Neural crest cell (in vitro differentiated cells): ENCODE measurements around the gene SP140. TPM values are rescaled to one million over a fixed set of nuclear protein-coding genes. Genes with fewer than 3 reads are reported as not detected.
"Not testable (repeated sequence)": the region's sequence is repeated elsewhere in the genome, so short reads cannot be mapped to it uniquely, and the experiment has no call there.

Experiments used
- DNase-seq: peaks from one replicate; pipeline ENCODE4 v3.0.0; 2021; ENCODE audit warnings: low read depth, mixed read lengths, low spot score
- H3K27ac Mint-ChIP-seq: one replicate; pipeline ENCODE4 v1.8.0; 2021; ENCODE audit warnings: mild to moderate bottlenecking, mixed read lengths; ENCODE audit not compliant: unreplicated experiment
- H3K27me3 Mint-ChIP-seq: 2 replicates; pipeline ENCODE4 v1.8.0; 2021; ENCODE audit warnings: low read depth, mild to moderate bottlenecking, mixed read lengths
- H3K36me3 Mint-ChIP-seq: 2 replicates; pipeline ENCODE4 v1.8.0; 2021; ENCODE audit warnings: low read depth, mild to moderate bottlenecking, mixed read lengths
- H3K4me1 Mint-ChIP-seq: 2 replicates; pipeline ENCODE4 v1.8.0; 2021; ENCODE audit warnings: mixed read lengths
- H3K4me3 Mint-ChIP-seq: one replicate; pipeline ENCODE4 v1.8.0; 2021; ENCODE audit warnings: mild to moderate bottlenecking, mixed read lengths
- H3K9me3 Mint-ChIP-seq: 2 replicates; pipeline ENCODE4 v1.8.0; 2021; ENCODE audit warnings: mixed read lengths
- CTCF ChIP-seq: fragments of 200-600 bp; sonication (generic); conservative IDR thresholded peaks from 2 replicates; pipeline ENCODE4 v1.5.0; 2021; ENCODE audit warnings: antibody characterized with exemption, mild to moderate bottlenecking
- total RNA-seq: library from RNA; stranded (reverse); gene quantifications from 2 replicates; pipeline ENCODE4 v1.2.1, GENCODE V29; 2021

SP140 gene
- total RNA-seq, 1 donor from 2014 or later: not detected

GRCh38 chr2:230307485-230307884 lies 81.9 kb downstream of the SP140 start:
- Mint-ChIP-seq H3K27me3 (peaks cover 2% of the 10 kb centered on the region), H3K36me3 (no peaks in the 10 kb centered on the region), H3K4me3 (no peak overlapping the region), H3K4me1 (no peaks in the 10 kb centered on the region), H3K27ac (no peak overlapping the region), H3K9me3 (no peaks in the 10 kb centered on the region)
- no peak for TF ChIP-seq CTCF
- DNase-seq: no peak

DNA sequence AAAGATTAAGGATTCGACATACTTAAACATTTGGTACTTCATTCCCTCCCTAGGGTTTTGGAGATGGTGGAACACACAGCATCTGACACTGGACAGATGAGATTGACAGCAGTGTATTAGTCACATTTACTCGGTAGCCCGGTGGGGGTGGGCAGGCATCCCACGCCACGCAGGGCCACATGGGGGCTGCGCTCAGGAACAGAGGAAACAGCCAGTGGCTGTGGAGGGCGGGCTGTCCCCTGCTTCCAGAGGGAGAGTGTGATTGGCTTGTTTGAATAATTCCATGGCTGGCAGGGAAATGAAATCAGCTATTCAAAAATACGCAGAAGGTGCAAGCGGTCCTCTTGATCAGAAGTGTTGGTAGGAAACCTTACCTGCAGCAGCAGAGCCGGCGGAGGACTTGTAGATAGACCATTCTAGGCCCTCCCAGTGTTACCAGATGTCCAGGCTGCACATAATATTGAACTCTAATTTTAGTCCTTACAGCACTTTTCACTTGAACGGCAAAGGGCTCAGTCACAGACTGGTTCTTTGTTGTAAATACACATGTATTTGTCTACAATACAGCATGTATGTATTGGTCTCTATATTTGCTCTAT lies 83.0 kb downstream of the SP140 start:
- DNase-seq: no peak
- Mint-ChIP-seq H3K36me3 (no peaks in the 10 kb centered on the region), H3K4me3 (no peak overlapping the region), H3K27ac (no peak overlapping the region), H3K4me1 (no peaks in the 10 kb centered on the region), H3K27me3 (no peaks in the 10 kb centered on the region), H3K9me3 (no peaks in the 10 kb centered on the region)
- TF ChIP-seq CTCF: no peak

GRCh38 chr2:230310792-230311191 lies 85.3 kb downstream of the SP140 start:
- DNase-seq, H3K27ac Mint-ChIP-seq, H3K9me3 Mint-ChIP-seq, H3K36me3 Mint-ChIP-seq, H3K4me3 Mint-ChIP-seq, H3K4me1 Mint-ChIP-seq, H3K27me3 Mint-ChIP-seq: not testable (repeated sequence)

DNA sequence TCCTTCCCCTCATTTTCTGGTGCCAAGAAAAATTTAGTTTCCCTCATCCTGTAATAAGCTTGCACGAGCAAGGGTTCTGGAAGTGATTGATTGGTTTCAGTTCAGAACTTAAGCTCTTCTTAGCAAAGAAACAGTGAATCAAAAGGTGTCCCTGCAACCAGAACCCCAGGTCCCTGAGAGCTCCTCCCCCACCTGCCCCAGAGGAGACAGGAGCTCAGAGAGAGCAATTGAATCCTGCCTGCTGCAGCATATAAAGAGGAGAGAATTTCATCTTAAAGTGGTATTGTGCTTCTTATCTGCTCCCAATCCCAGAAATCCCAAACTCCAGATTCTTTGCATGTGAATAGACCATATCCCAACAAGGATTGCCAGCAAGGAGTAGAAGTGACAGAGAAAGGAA lies 86.1 kb downstream of the SP140 start:
- H3K4me1 Mint-ChIP-seq, H3K27ac Mint-ChIP-seq, H3K36me3 Mint-ChIP-seq: not testable (repeated sequence)

GRCh38 chr2:230312638-230313037 lies 87.1 kb downstream of the SP140 start:
- no peak for TF ChIP-seq CTCF
- Mint-ChIP-seq H3K4me3 (no peak overlapping the region), H3K4me1 (no peaks in the 10 kb centered on the region), H3K9me3 (no peaks in the 10 kb centered on the region), H3K27ac (no peak overlapping the region), H3K36me3 (no peaks in the 10 kb centered on the region), H3K27me3 (no peaks in the 10 kb centered on the region)
- no peak for DNase-seq

More for the DNA sequence above, 86.1 kb downstream of the SP140 start:
- not testable (repeated sequence) for H3K27me3 Mint-ChIP-seq, DNase-seq, H3K9me3 Mint-ChIP-seq, H3K4me3 Mint-ChIP-seq

DNA sequence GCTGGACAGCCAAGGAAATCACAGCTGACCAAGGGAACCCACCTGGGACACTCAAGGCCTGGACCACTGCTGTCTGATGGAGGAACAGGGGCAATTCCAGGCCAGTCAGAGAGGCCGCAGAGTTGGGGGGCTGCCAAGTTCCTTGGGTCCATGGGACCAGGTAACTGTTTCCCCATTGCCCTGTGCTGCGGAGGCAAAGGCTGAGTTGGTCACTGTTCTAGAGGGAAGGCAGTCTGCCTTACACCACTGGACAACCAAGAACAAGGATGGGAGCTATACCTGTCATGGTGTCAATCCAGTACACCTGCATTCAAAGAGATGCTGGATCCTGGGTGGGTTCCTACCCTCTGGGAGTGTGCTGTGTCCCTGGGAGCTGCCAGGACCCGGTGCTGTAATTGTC lies 91.8 kb downstream of the SP140 start:
- Mint-ChIP-seq H3K27me3 (no peaks in the 10 kb centered on the region), H3K36me3 (peaks cover 1% of the 10 kb centered on the region), H3K4me1 (no peaks in the 10 kb centered on the region), H3K9me3 (peaks cover 2% of the 10 kb centered on the region), H3K27ac (no peak overlapping the region), H3K4me3 (no peak overlapping the region)
- TF ChIP-seq CTCF: no peak
- DNase-seq: no peak
